ENCODE measurements around the gene ADARB2. TPM values are rescaled to one million over a fixed set of nuclear protein-coding genes. Genes with fewer than 3 reads are reported as not detected.

Gene ADARB2
- total RNA-seq, 8 experiments from 2014 or later, result 0.13 to 2.6 (median 1.5) TPM

- Histone ChIP-seq H3K4me1 (replicated peaks in 1 of 2) (peaks cover 13 to 21% of the 10 kb centered on the region in 2 donors), H3K27ac (no peak overlapping the region), H3K4me3 (no peak overlapping the region)
- ATAC-seq (replicated peaks in 6 of 8), result no peak
- WGBS, 10 experiments, result 14 to 88% (median 66%) methylated on average over 2 to 5 of the region's 5 CpGs; no CpG with 5 or more reads in 2 of the 10 experiments
- in situ Hi-C loops (cut with MboI; ENCODE audit: low pct_unique_long_range_greater_than_20kb in 2 of 9, low sequenced_read_pairs in 9 of 9, unreplicated experiment in 9 of 9), result no loop called here
These were observed 10.3 kb upstream of the ADARB2 start for GRCh38 chr10:1747590-1748157.

GRCh38 chr10:1746796-1747195 is 9.5 kb upstream of the ADARB2 start:
- in situ Hi-C loops (cut with MboI; ENCODE audit: low pct_unique_long_range_greater_than_20kb in 2 of 9, low sequenced_read_pairs in 9 of 9, unreplicated experiment in 9 of 9), result no loop called here
- Histone ChIP-seq H3K4me3 (no peak overlapping the region), H3K4me1 (replicated peaks in 1 of 2) (peaks cover 13 to 26% of the 10 kb centered on the region in 2 donors), H3K27ac (no peak overlapping the region)
- ATAC-seq (replicated peaks in 6 of 8), result no peak
- WGBS, 10 experiments, result 39 to 100% (median 96%) methylated on average over 1 to 21 of the region's 25 CpGs; no CpG with 5 or more reads in 2 of the 10 experiments

GRCh38 chr10:1745780-1746456 is 8.6 kb upstream of the ADARB2 start:
- H3K4me3 ChIP-seq, result no peak overlapping the region
- H3K27ac ChIP-seq, result no peak overlapping the region
- ATAC-seq (replicated peaks in 6 of 8), result peak in 5 of 8 experiments; percentile 53 to 99 (median 98)
- in situ Hi-C loops (cut with MboI; ENCODE audit: low pct_unique_long_range_greater_than_20kb in 2 of 9, low sequenced_read_pairs in 9 of 9, unreplicated experiment in 9 of 9), result no loop called here
- WGBS, 10 experiments, result 0 to 100% (median 42%) methylated on average over 1 to 5 of the region's 9 CpGs
- peaks cover 13 to 26% of the 10 kb centered on the region in 2 donors for H3K4me1 ChIP-seq (replicated peaks in 1 of 2)

GRCh38 chr10:1744524-1744923 is 7.2 kb upstream of the ADARB2 start:
- in situ Hi-C loops (cut with MboI; ENCODE audit: low pct_unique_long_range_greater_than_20kb in 2 of 9, low sequenced_read_pairs in 9 of 9, unreplicated experiment in 9 of 9), result no loop called here
- ATAC-seq (replicated peaks in 6 of 8), result no peak

GRCh38 chr10:1743141-1743540 is 5.8 kb upstream of the ADARB2 start:
- in situ Hi-C loops (cut with MboI; ENCODE audit: low pct_unique_long_range_greater_than_20kb in 2 of 9, low sequenced_read_pairs in 9 of 9, unreplicated experiment in 9 of 9), result no loop called here
- 0 to 90% (median 50%) methylated on average over 1 to 9 of the region's 10 CpGs; no CpG with 5 or more reads in 1 of the 10 experiments for WGBS, 10 experiments

More at GRCh38 chr10:1744524-1744923, 7.2 kb upstream of the ADARB2 start:
- Histone ChIP-seq H3K4me1 (replicated peaks in 1 of 2) (peaks cover 13 to 26% of the 10 kb centered on the region in 2 donors), H3K4me3 (no peak overlapping the region), H3K27ac (no peak overlapping the region)
- 30 to 96% (median 62%) methylated on average over 1 to 12 of the region's 12 CpGs; no CpG with 5 or more reads in 3 of the 10 experiments for WGBS, 10 experiments

GRCh38 chr10:1741450-1741849 is 4.1 kb upstream of the ADARB2 start:
- 0 to 100% (median 67%) methylated on average over 1 to 2 of the region's 2 CpGs; no CpG with 5 or more reads in 1 of the 10 experiments for WGBS, 10 experiments
- Histone ChIP-seq H3K4me3 (no peak overlapping the region), H3K4me1 (replicated peaks in 1 of 2) (peaks cover 17 to 28% of the 10 kb centered on the region in 2 donors), H3K27ac (no peak overlapping the region)
- no peak for ATAC-seq (replicated peaks in 6 of 8)
- in situ Hi-C loops (cut with MboI; ENCODE audit: low pct_unique_long_range_greater_than_20kb in 2 of 9, low sequenced_read_pairs in 9 of 9, unreplicated experiment in 9 of 9), result no loop called here

More at GRCh38 chr10:1743141-1743540, 5.8 kb upstream of the ADARB2 start:
- ATAC-seq (replicated peaks in 6 of 8), result no peak
- H3K4me3 ChIP-seq, result no peak overlapping the region
- H3K27ac ChIP-seq, result no peak overlapping the region
- peaks cover 13 to 26% of the 10 kb centered on the region in 2 donors for H3K4me1 ChIP-seq (replicated peaks in 1 of 2)

GRCh38 chr10:1739751-1740150 is 2.4 kb upstream of the ADARB2 start:
- Histone ChIP-seq H3K4me1 (replicated peaks in 1 of 2) (peaks cover 8 to 24% of the 10 kb centered on the region in 2 donors), H3K4me3 (no peak overlapping the region), H3K27ac (no peak overlapping the region)
- in situ Hi-C loops (cut with MboI; ENCODE audit: low pct_unique_long_range_greater_than_20kb in 2 of 9, low sequenced_read_pairs in 9 of 9, unreplicated experiment in 9 of 9), result no loop called here
- 0 to 79% (median 41%) methylated on average over 1 to 10 of the region's 14 CpGs; no CpG with 5 or more reads in 2 of the 10 experiments for WGBS, 10 experiments
- no peak for ATAC-seq (replicated peaks in 6 of 8)

- in situ Hi-C loops (cut with MboI; ENCODE audit: low pct_unique_long_range_greater_than_20kb in 2 of 9, low sequenced_read_pairs in 9 of 9, unreplicated experiment in 9 of 9), result no loop called here
- peaks cover 8 to 22% of the 10 kb centered on the region in 2 donors for H3K4me1 ChIP-seq (replicated peaks in 1 of 2)
- H3K27ac ChIP-seq, result no peak overlapping the region
- ATAC-seq (replicated peaks in 6 of 8), result no peak
- no peak overlapping the region for H3K4me3 ChIP-seq
- 0 to 100% (median 80%) methylated on average over 1 to 4 of the region's 5 CpGs; no CpG with 5 or more reads in 1 of the 10 experiments for WGBS, 10 experiments
These were observed 1.6 kb upstream of the ADARB2 start for GRCh38 chr10:1738950-1739349.

- 0% methylated on average over 1 to 5 of the region's 17 CpGs; no CpG with 5 or more reads in 8 of the 10 experiments for WGBS, 10 experiments
- peak overlapping the region; percentile 40 to 58 (median 44) for H3K4me3 ChIP-seq
- in situ Hi-C loops (cut with MboI; ENCODE audit: low pct_unique_long_range_greater_than_20kb in 2 of 9, low sequenced_read_pairs in 9 of 9, unreplicated experiment in 9 of 9), result no loop called here
- no peak overlapping the region for H3K27ac ChIP-seq
- H3K4me1 ChIP-seq (replicated peaks in 1 of 2), result peaks cover 3 to 5% of the 10 kb centered on the region in 2 donors
- no peak for ATAC-seq (replicated peaks in 6 of 8)
These were observed 428 bp downstream of the ADARB2 start for GRCh38 chr10:1736972-1737221.

GRCh38 chr10:1736144-1736971 is 967 bp downstream of the ADARB2 start:
- Histone ChIP-seq H3K27ac (no peak overlapping the region), H3K4me1 (replicated peaks in 1 of 2) (peaks cover 3 to 10% of the 10 kb centered on the region in 2 donors), H3K4me3 (peak overlapping the region; percentile 40 to 58 (median 44))
- peak in 4 of 8 experiments; percentile 2 to 12 (median 6) for ATAC-seq (replicated peaks in 6 of 8)
- in situ Hi-C loops (cut with MboI; ENCODE audit: low pct_unique_long_range_greater_than_20kb in 2 of 9, low sequenced_read_pairs in 9 of 9, unreplicated experiment in 9 of 9), result no loop called here
- 0 to 28% (median 6%) methylated on average over 2 to 18 of the region's 43 CpGs; no CpG with 5 or more reads in 2 of the 10 experiments for WGBS, 10 experiments

GRCh38 chr10:1735562-1735961 is 1.8 kb downstream of the ADARB2 start:
- in situ Hi-C loops (cut with MboI; ENCODE audit: low pct_unique_long_range_greater_than_20kb in 2 of 9, low sequenced_read_pairs in 9 of 9, unreplicated experiment in 9 of 9), result no loop called here
- 25 to 83% (median 57%) methylated on average over 2 to 8 of the region's 8 CpGs for WGBS, 10 experiments
- no peak for ATAC-seq (replicated peaks in 6 of 8)

GRCh38 chr10:1734288-1734687 is 3.0 kb downstream of the ADARB2 start:
- 0 to 89% (median 47%) methylated on average over 1 to 3 of the region's 3 CpGs for WGBS, 10 experiments
- H3K4me3 ChIP-seq, result peak overlapping the region in 1 of 5 donors; percentile 41
- ATAC-seq (replicated peaks in 6 of 8), result no peak
- peaks cover 3 to 11% of the 10 kb centered on the region in 2 donors for H3K4me1 ChIP-seq (replicated peaks in 1 of 2)
- in situ Hi-C loops (cut with MboI; ENCODE audit: low pct_unique_long_range_greater_than_20kb in 2 of 9, low sequenced_read_pairs in 9 of 9, unreplicated experiment in 9 of 9), result no loop called here
- no peak overlapping the region for H3K27ac ChIP-seq

More at GRCh38 chr10:1735562-1735961, 1.8 kb downstream of the ADARB2 start:
- H3K4me3 ChIP-seq, result peak overlapping the region in 4 of 5 donors; percentile 40 to 58 (median 43)
- peaks cover 3 to 11% of the 10 kb centered on the region in 2 donors for H3K4me1 ChIP-seq (replicated peaks in 1 of 2)
- no peak overlapping the region for H3K27ac ChIP-seq

GRCh38 chr10:1733720-1734119 is 3.6 kb downstream of the ADARB2 start:
- WGBS, 10 experiments, result 29 to 93% (median 63%) methylated on average over 1 to 8 of the region's 8 CpGs; no CpG with 5 or more reads in 1 of the 10 experiments
- in situ Hi-C loops (cut with MboI; ENCODE audit: low pct_unique_long_range_greater_than_20kb in 2 of 9, low sequenced_read_pairs in 9 of 9, unreplicated experiment in 9 of 9), result no loop called here
- ATAC-seq (replicated peaks in 6 of 8), result no peak
- Histone ChIP-seq H3K4me3 (no peak overlapping the region), H3K27ac (no peak overlapping the region), H3K4me1 (replicated peaks in 1 of 2) (peaks cover 3 to 11% of the 10 kb centered on the region in 2 donors)
